KOPT-K1 (cell line): ENCODE measurements around the gene SLC38A11.
"Not testable (repeated sequence)": the region's sequence is repeated elsewhere in the genome, so short reads cannot be mapped to it uniquely, and the experiment has no call there.

Experiments used
- H3K27ac ChIP-seq: fragments of 200-600 bp; sonication (generic); 2 replicates; pipeline ENCODE4 v1.5.1; 2016; ENCODE audit warnings: antibody characterized with exemption, mild to moderate bottlenecking, low read depth, low read length; ENCODE audit not compliant: poor library complexity, severe bottlenecking
- H3K36me3 ChIP-seq: fragments of 200-600 bp; sonication (generic); 2 replicates; pipeline ENCODE4 v1.5.1; 2017; ENCODE audit warnings: antibody characterized with exemption, mild to moderate bottlenecking, low read length, moderate library complexity; ENCODE audit not compliant: insufficient read depth
- H3K9me3 ChIP-seq: fragments of 200-600 bp; sonication (generic); 2 replicates; pipeline ENCODE4 v1.5.1; 2017; ENCODE audit warnings: antibody characterized with exemption, low read length, mild to moderate bottlenecking; ENCODE audit not compliant: insufficient read depth, poor library complexity, severe bottlenecking

The SLC38A11 gene

DNA sequence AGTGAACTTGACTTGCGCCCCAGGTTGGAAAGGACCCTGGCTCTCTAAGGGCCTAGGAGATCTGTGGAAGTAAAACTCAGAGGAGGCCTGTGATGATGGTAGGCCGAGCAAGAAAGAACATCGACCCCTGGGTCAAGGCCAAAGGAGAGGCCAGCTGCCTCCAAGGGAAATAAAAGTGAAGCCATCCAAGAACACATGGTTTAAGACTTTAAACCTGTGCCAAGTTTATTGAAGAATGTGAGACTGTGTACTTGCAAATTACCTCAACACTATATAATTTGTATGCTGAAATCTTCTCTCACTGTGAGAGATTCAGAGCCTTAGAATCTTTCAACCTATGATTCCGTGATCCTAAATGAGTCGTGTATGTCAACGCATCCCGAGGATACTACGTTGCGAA lies 73.0 kb downstream of the SLC38A11 start:
- no peaks in the 10 kb centered on the region for H3K9me3 ChIP-seq
- no peaks in the 10 kb centered on the region for H3K36me3 ChIP-seq
- no peak overlapping the region for H3K27ac ChIP-seq

DNA sequence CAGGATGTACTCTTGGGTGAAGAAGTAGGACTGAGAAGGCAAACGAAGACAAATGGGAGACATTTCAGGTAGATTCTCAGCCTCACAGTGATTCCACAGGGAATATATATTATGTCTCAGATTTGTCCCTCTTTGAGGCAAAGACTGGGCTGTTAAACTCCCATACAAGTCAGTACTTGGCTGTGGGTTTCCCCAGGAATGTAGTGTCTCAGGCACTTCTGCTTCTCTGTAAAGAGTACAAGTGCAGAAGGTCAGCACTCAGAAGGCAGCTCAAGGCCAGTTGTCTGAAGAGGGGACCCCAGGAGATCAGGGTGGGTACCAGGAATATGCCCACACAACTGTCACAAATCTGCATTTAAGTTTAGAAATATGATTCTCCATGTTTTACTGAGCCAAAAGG lies 73.8 kb downstream of the SLC38A11 start:
- no peak overlapping the region for H3K27ac ChIP-seq

DNA sequence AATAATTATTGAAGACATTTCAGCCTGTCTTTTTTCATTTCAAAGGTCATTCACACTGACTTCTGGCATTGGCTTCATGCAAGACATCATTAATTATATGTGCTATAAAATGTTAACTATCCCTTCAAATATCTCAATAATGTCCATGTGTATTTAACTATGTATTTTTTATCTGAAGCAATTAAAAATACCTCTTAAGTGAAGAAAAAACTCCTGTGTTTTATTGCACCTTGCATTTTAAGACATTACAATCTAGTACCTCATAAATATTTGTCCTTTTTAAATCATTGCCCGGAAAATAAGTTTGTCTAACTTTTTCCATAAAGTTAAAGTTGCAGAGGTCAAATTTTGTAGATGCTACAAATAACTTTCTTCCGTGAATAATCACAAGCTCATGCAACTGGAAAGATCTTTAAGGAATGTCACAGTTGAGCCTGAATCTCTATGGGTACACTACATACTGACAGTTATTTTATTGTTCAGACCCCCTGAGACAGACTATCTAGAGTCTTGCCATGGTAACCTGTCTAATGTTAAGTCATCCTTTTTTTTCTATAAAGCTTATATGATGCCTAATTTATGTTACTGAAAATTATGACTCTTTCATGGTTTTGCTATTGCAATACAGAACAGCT lies 75.3 kb downstream of the SLC38A11 start:
- H3K36me3 ChIP-seq: no peaks in the 10 kb centered on the region
- H3K27ac ChIP-seq: no peak overlapping the region
- no peaks in the 10 kb centered on the region for H3K9me3 ChIP-seq

More for the DNA sequence above, 73.8 kb downstream of the SLC38A11 start:
- Histone ChIP-seq H3K36me3 (no peaks in the 10 kb centered on the region), H3K9me3 (no peaks in the 10 kb centered on the region)

DNA sequence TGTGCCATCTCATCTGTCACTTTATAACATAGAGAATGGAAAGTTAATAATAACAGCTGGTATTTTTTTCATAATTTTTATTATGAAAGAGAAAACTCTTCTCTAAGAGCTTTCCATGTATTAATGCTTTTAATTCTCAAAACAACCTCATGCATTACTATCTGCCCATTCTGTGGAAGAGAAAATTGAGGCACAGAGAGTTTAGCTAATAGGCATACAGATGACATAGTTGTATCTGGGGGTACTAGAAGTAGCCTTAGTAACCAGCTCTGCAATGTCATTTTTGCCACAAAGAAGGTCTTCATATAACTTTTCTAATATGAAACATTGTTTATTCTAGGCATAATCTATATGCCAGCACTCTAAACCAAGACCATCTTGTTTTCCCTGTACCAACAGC lies 77.4 kb downstream of the SLC38A11 start:
- Histone ChIP-seq H3K36me3 (no peaks in the 10 kb centered on the region), H3K27ac (no peak overlapping the region), H3K9me3 (no peaks in the 10 kb centered on the region)

DNA sequence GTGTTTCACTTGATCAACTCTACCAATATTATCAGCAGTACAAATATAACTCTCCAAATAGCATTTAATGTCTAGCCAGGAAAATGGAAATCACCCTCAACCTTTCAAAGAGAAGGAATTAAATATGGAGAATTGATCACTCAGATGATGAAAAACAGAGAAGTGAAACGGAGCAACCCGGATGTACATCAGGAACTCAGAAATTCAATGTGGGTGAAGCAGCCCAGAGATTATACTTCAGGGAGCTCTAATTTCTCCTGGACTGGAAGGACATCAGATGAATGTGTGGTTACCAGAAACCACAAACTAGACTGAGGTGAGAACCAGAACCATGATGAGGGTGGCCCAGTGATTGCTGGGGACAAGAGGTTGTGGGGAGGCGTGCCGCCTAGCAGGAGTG lies 78.2 kb downstream of the SLC38A11 start:
- H3K9me3 ChIP-seq: no peaks in the 10 kb centered on the region
- no peaks in the 10 kb centered on the region for H3K36me3 ChIP-seq
- no peak overlapping the region for H3K27ac ChIP-seq

DNA sequence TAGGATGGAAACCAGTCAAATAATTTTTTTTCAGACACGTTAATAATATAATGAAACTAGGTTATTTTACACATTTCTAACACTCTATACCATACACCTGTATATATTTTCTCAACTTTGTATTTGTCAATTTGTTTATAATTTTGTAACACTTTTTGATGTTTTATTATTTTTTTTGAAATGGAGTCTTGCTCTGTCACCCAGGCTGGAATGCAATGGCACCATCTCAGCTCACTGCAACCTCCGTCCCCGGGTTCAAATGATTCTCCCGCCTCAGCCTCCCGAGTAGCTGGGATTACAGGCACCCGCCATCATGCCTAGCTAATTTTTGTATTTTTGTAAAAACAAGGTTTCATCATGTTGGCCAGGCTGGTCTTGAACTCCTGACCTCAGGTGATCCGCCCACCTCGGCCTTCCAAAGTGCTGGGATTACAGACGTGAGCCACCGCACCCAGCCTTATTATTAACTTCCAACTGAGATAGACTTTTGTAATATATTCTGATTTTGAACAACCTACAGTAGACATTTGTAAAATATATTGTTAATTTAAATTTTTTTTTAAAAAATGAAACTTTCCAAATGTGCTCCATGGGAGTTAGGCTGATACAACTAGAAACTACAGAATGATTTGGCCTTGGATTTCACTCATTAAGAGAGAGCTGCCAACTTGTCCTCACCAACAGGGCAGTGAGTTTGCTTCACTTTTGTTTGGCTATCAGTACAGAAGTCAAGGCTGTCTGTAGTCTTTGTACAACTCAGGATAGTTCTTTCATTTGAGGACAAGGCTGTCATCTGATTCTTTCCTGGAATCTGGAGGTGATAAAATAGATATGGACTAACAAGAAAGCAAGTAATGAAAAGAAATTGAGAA lies 79.8 kb downstream of the SLC38A11 start:
- Histone ChIP-seq H3K36me3 (no peaks in the 10 kb centered on the region), H3K27ac (no peak overlapping the region), H3K9me3 (no peaks in the 10 kb centered on the region)

DNA sequence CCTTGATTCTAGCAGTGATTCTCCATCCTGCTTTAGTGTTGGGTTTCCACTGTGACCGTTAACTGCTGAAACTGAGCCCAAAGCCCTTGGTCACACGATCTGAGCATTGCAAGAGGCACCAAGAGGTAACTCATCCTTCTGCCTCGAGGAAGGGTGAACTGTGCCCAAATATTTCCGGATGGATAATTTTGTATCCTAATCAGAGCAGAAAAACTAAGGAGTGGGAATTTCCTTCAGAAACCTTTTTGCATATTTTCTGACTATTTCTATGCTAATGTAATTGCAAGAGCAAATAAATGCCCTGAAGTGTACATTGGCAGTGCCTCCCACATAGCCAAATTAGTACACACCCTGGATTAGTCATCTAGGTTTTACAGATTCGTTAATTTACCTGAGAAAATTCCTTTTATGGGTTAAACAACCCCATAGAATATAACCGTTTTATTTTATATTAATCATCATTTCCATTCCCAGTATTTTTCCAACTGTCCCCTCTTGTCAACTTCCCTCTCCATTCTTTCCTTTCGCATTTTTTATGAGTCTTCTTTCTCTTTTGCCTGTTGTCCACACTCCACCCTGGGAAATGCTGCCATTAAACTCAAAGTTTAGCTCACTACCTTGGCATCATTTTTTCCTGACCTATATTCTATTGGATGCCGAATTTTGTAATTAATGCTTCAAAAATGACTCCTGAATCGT lies 82.0 kb downstream of the SLC38A11 start:
- Histone ChIP-seq H3K9me3 (no peaks in the 10 kb centered on the region), H3K27ac (no peak overlapping the region), H3K36me3 (no peaks in the 10 kb centered on the region)

DNA sequence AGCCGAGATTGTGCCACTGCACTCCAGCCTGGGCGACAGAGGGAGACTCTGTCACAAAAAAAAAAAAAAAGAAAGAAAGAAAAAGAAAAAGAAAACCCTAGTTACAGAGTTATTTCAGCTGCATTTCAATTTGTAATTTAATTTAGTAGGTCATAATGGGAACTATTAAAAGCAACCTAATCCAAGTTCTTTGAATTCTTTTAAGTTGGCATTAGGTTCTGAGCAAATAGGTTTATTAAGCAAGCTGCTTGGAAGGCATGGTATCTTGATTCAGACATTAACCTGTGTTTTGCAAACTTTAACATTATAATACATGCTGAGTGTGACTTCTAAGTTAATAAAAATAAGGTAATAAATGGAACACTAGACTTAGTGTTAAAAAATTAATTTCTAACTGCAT lies 83.9 kb downstream of the SLC38A11 start:
- Histone ChIP-seq H3K27ac (no peak overlapping the region), H3K9me3 (no peaks in the 10 kb centered on the region), H3K36me3 (no peaks in the 10 kb centered on the region)

DNA sequence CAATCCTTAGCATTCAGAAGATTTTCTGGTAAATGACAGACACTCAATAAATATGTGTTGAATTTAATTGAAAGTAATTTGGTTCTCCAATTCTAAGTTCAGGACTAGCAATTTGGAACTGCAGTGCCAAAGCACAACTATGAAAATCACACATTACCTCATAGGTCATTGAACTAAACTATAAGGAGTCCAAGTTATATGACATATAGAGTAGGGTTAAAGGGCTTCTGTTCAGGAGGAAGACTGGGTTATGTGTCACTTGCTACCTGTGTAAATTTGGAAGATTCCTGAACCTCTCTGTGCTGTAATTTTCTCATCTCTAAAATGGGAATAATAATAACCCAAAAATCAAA lies 85.9 kb downstream of the SLC38A11 start:
- no peaks in the 10 kb centered on the region for H3K36me3 ChIP-seq
- H3K9me3 ChIP-seq: no peaks in the 10 kb centered on the region
- no peak overlapping the region for H3K27ac ChIP-seq

DNA sequence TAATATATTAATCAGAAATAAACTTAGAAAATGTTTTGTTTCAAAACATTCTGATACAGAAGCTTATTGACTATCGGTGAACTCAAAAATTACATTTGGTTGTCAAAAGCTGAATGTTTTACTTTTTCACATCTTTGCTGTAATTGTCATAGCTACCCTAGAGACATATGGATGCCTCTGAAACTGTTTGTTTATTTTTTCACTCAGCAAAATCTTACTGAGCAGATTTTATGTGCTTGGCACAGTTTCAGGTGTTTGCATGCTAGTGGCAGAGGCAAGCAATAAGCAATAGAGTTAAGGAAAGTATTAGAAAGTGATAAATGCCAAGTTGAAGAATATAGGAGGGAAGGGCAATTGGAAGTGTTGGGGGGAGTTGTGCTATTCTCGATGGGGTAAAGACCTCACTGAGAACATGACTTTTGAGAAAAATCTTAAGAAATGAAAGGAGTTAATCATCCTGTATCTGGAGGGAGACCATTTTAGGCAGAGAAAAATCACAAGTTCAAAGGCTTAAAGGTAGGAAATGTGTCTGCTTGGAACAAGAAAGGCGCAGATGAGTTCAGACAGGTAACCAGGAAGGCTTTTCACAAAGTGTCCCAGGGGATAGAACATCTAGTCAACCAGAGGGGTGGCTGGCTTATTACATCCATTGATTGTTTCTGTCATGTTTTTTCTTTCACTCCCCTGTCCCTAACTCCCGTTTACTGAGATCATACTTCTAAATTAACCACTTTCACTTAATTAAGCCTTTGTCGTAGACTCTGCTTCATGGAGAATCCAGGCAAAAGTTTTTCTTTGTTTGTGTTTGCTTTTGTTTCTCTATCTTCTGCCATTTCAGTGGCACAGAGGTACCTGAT lies 86.5 kb downstream of the SLC38A11 start:
- no peak overlapping the region for H3K27ac ChIP-seq

DNA sequence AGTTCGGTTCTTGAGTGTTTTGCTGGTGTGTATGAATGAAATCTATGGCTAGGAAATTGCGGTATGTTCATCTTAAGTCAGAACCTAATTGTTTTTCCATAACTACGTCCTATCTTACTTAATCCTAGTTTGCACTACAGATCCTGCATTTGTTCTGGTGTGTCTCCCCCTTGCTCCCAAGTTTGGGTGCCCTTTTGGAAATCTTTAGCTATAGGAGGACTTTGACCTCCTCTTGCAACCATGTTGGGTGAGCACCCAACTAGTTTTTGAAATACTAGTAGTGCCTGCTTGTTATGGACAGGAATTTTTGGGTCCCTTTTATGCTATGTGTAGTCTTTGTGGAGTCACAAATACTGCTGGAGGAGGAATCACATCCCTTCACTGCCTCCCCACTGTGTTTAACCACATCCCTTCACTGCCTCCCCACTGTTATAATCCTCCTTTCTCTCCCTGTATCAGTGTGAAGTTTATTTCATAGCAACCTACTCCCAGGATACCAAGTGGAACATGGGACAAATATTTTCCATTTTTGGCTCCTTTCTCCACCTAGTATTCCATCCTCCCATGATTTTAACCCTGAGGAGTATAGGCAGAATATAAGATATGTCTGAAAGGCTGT lies 87.4 kb downstream of the SLC38A11 start:
- no peaks in the 10 kb centered on the region for H3K9me3 ChIP-seq
- H3K27ac ChIP-seq: no peak overlapping the region
- no peaks in the 10 kb centered on the region for H3K36me3 ChIP-seq

More for the DNA sequence above, 86.5 kb downstream of the SLC38A11 start:
- H3K36me3 ChIP-seq: no peaks in the 10 kb centered on the region
- H3K9me3 ChIP-seq: no peaks in the 10 kb centered on the region

DNA sequence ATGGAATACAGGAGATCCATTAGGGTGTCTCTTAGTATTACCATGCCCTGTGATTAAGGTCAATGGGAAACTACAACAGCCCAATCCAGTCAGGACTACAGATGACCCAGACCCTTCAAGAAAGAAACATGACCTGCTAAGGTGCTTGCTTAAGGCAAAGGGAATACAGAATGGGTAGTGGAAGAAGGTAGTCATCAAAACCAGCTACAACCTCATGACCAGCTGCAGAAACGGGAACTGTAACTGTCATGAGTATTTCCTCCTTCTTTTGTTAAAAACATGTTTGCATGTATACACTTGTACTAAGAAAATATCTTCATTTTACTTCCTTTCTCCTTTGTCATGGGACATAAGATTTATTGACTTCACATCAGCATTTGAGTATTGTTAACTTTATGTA lies 88.9 kb downstream of the SLC38A11 start:
- not testable (repeated sequence) for H3K36me3 ChIP-seq, H3K9me3 ChIP-seq, H3K27ac ChIP-seq

DNA sequence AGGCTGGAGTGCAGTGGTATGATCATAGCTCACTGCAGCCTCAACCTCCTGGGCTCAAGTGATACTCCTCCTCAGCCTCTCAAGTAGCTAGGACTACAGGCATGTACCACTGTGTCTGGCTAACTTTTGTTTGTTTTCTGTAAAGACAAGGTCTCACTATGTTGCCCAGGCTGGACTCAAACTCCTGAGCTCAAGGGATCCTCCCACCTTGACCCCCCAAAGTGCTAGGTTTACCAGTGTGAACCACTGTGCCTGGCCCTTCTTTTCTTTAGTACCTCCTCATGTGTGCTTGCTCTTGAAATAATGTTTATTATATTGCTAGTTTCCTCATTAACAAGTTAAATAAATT lies 94.7 kb downstream of the SLC38A11 start:
- no peaks in the 10 kb centered on the region for H3K36me3 ChIP-seq
- H3K27ac ChIP-seq: no peak overlapping the region
- no peaks in the 10 kb centered on the region for H3K9me3 ChIP-seq

DNA sequence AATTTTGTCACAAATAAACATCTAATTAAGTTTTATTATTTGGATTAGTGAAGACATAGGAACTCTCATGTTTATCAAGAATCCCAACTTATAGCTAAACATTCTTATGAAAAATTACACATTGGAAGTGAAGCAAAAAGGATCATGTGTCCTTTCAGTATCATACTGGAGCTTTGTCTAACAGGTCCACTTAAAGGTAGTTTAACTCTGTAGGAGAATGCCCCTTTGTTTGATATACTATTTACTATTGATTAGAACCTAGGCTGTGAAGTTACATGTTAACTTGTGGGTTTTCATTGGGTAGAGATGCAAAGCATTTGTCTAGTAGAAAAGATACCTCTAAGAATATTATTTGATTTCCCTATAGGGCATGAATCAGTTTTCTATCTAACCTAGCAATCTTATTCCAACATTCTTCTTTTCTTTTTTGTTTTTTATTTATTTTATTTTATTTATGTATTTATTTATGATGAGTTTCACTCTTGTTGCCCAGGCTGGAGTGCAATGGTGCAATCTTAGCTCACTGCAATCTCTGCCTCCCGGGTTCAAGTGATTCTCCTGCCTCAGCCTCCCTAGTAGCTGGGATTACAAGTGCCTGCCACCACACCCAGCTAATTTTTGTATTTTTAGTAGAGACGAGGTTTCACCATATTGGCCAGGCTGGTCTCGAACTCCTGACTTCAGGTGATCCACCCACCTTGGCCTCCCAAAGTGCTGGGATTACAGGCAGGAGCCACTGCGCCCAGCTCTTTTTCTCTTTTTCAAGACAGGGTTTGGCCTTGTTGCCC lies 95.2 kb downstream of the SLC38A11 start:
- not testable (repeated sequence) for H3K27ac ChIP-seq, H3K9me3 ChIP-seq, H3K36me3 ChIP-seq
